ENCODE results near the gene PRKCD.

DNA sequence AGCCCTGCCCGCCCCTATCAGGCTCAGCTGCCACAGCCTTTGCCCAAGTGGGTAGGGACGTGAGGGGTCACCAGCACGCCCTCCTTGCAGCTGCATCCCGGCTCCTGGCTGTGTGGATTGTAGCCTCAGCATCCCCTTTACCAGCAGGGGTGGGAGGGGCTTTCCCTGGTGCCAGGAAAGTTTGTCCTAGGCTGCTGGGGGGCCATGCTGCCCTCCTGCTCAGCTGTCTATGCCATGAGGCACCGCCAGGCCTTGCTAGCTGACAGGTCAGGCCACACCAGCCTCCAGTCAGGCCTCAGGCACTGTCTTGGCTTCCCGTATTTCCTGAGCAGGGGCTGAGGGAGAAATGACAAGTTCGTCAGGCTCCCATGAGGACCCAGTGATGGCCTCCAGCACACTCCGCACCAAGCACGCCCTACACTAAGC lies 62.5 kb downstream of the PRKCD start:
- TF ChIP-seq EP300 (IDR thresholded peaks at IDR 0.05) (no peak), POLR2AphosphoS5 (IDR thresholded peaks at IDR 0.05) (no peak)
- TF ChIP-seq, protein P1, sequence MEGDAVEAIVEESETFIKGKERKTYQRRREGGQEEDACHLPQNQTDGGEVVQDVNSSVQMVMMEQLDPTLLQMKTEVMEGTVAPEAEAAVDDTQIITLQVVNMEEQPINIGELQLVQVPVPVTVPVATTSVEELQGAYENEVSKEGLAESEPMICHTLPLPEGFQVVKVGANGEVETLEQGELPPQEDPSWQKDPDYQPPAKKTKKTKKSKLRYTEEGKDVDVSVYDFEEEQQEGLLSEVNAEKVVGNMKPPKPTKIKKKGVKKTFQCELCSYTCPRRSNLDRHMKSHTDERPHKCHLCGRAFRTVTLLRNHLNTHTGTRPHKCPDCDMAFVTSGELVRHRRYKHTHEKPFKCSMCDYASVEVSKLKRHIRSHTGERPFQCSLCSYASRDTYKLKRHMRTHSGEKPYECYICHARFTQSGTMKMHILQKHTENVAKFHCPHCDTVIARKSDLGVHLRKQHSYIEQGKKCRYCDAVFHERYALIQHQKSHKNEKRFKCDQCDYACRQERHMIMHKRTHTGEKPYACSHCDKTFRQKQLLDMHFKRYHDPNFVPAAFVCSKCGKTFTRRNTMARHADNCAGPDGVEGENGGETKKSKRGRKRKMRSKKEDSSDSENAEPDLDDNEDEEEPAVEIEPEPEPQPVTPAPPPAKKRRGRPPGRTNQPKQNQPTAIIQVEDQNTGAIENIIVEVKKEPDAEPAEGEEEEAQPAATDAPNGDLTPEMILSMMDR (IDR thresholded peaks at IDR 0.05), result no peak
